Measurements from ENCODE around the gene SLC2A10. TPM values are rescaled to one million over a fixed set of nuclear protein-coding genes. Genes with fewer than 3 reads are reported as not detected.

The SLC2A10 gene
- total RNA-seq, 4 donors from 2014 or later = 33.7 to 53.0 (median 51.1) TPM

DNA sequence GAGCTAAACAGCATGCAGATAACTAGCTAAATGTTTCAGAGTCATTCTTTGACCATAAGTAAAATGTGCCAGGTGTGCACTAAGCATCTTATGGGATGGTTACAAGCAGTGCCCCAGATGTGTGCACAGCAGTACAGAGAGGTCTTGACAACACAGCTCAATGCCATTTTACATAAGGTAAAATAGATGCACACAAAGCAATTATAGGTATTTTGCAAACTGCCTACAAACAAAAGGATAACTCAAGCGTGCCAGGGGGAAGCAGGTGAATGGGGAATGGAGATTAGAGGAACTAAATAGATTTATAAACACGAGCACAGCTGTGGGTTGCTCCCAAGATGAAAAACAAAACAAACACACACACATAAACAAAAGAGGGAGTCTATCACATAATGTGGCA is 64.8 kb downstream of the SLC2A10 start:
- DNase-seq = no peak
- no peaks in the 10 kb centered on the region for H3K27me3 ChIP-seq
- H3K36me3 ChIP-seq = no peaks in the 10 kb centered on the region
- no peaks in the 10 kb centered on the region for H3K9me3 ChIP-seq
- no peak for TF ChIP-seq POLR2A (IDR thresholded peaks at IDR 0.05)
- TF ChIP-seq, protein P1, sequence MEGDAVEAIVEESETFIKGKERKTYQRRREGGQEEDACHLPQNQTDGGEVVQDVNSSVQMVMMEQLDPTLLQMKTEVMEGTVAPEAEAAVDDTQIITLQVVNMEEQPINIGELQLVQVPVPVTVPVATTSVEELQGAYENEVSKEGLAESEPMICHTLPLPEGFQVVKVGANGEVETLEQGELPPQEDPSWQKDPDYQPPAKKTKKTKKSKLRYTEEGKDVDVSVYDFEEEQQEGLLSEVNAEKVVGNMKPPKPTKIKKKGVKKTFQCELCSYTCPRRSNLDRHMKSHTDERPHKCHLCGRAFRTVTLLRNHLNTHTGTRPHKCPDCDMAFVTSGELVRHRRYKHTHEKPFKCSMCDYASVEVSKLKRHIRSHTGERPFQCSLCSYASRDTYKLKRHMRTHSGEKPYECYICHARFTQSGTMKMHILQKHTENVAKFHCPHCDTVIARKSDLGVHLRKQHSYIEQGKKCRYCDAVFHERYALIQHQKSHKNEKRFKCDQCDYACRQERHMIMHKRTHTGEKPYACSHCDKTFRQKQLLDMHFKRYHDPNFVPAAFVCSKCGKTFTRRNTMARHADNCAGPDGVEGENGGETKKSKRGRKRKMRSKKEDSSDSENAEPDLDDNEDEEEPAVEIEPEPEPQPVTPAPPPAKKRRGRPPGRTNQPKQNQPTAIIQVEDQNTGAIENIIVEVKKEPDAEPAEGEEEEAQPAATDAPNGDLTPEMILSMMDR (IDR thresholded peaks at IDR 0.05) = no peak
- no peaks in the 10 kb centered on the region for H3K4me1 ChIP-seq
- no peak overlapping the region for H3K4me3 ChIP-seq (replicated peaks in 1 of 3)
- WGBS, 2 donors = 70 to 83% methylated on average over 2 of the region's 2 CpGs
- no peak overlapping the region for H3K27ac ChIP-seq
- intact Hi-C loops (cut with DNase I) = no loop called here

GRCh38 chr20:46774943-46775560 is 65.6 kb downstream of the SLC2A10 start:
- H3K36me3 ChIP-seq = no peaks in the 10 kb centered on the region
- H3K9me3 ChIP-seq = no peaks in the 10 kb centered on the region
- no peak for TF ChIP-seq POLR2A (IDR thresholded peaks at IDR 0.05)
- TF ChIP-seq, protein P1 (IDR thresholded peaks at IDR 0.05) = no peak
- intact Hi-C loops (cut with DNase I) = no loop called here
- no peak overlapping the region for H3K4me3 ChIP-seq (replicated peaks in 1 of 3)
- no peak for DNase-seq
- H3K27me3 ChIP-seq = no peaks in the 10 kb centered on the region
- H3K27ac ChIP-seq = no peak overlapping the region
- 92 to 97% methylated on average over 9 of the region's 9 CpGs for WGBS, 2 donors
- no peaks in the 10 kb centered on the region for H3K4me1 ChIP-seq

- 94 to 97% methylated on average over 1 of the region's 1 CpG for whole genome bisulfite sequencing, 2 donors
- no peak for DNase-seq
- intact Hi-C loops (cut with DNase I) = no loop called here
- Histone ChIP-seq H3K9me3 (no peaks in the 10 kb centered on the region), H3K36me3 (no peaks in the 10 kb centered on the region), H3K4me3 (replicated peaks in 1 of 3) (no peak overlapping the region), H3K4me1 (no peaks in the 10 kb centered on the region), H3K27ac (no peak overlapping the region), H3K27me3 (no peaks in the 10 kb centered on the region)
- TF ChIP-seq POLR2A (IDR thresholded peaks at IDR 0.05) = no peak
- TF ChIP-seq, protein P1 (IDR thresholded peaks at IDR 0.05) = no peak
These were observed 66.4 kb downstream of the SLC2A10 start for GRCh38 chr20:46775806-46776205.

DNA sequence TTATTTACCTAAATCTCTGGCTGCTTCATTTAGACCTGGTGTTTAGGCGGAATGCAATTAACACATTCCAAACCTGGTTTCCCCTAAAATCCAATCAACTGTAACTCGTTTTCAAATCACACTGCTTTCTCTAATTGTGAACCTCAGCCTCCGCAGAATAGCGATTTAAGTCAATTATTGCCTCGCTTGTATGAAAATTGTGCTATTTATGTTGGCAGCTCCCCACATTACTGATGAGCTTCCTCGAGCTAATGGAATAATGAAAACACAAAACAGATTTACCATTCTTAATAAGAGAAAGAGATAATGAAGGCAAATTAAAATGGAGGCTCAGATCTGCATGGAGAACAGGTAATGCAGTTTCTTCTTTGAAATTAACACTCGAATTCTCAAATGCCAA is 67.9 kb downstream of the SLC2A10 start:
- H3K27me3 ChIP-seq = no peaks in the 10 kb centered on the region
- H3K27ac ChIP-seq = no peak overlapping the region
- TF ChIP-seq, protein P1 (IDR thresholded peaks at IDR 0.05) = no peak
- TF ChIP-seq POLR2A (IDR thresholded peaks at IDR 0.05) = no peak
- no peaks in the 10 kb centered on the region for H3K9me3 ChIP-seq
- H3K4me1 ChIP-seq = no peaks in the 10 kb centered on the region
- no peak for DNase-seq
- 69 to 70% methylated on average over 7 of the region's 7 CpGs for WGBS, 2 donors
- no peaks in the 10 kb centered on the region for H3K36me3 ChIP-seq
- no peak overlapping the region for H3K4me3 ChIP-seq (replicated peaks in 1 of 3)
- intact Hi-C loops (cut with DNase I) = no loop called here

GRCh38 chr20:46779831-46780230 is 70.4 kb downstream of the SLC2A10 start:
- no peak overlapping the region for H3K4me3 ChIP-seq (replicated peaks in 1 of 3)
- intact Hi-C loops (cut with DNase I) = no loop called here
- H3K4me1 ChIP-seq = no peaks in the 10 kb centered on the region
- no peaks in the 10 kb centered on the region for H3K27me3 ChIP-seq
- WGBS, 2 donors = 65 to 86% methylated on average over 4 of the region's 4 CpGs
- no peak for TF ChIP-seq POLR2A (IDR thresholded peaks at IDR 0.05)
- TF ChIP-seq, protein P1 (IDR thresholded peaks at IDR 0.05) = no peak
- H3K36me3 ChIP-seq = no peaks in the 10 kb centered on the region
- H3K27ac ChIP-seq = no peak overlapping the region
- H3K9me3 ChIP-seq = no peaks in the 10 kb centered on the region
- no peak for DNase-seq
